MM.1S (cell line): Measurements from ENCODE around the gene RFX6.

Experiments
- DNase-seq: peaks from one replicate; pipeline ENCODE4 v3.0.0-alpha.2; 2015
- H2AFZ ChIP-seq: fragments of 300-600 bp; sonication (generic); 2 replicates; pipeline ENCODE4 v1.6.0; 2016; ENCODE audit warnings: antibody characterized with exemption, low read length
- H3F3A ChIP-seq: fragments of 300-600 bp; sonication (generic); 2 replicates; pipeline ENCODE4 v1.6.1; 2016; ENCODE audit warnings: mild to moderate bottlenecking, antibody characterized with exemption, low read length, moderate library complexity, mixed read lengths; ENCODE audit not compliant: insufficient read depth
- H3K27ac ChIP-seq: fragments of 300-600 bp; sonication (generic); 2 replicates; pipeline ENCODE4 v1.5.1; 2016; ENCODE audit warnings: mild to moderate bottlenecking, low read length
- H3K27me3 ChIP-seq: fragments of 300-600 bp; sonication (generic); replicated peaks from 2 replicates; pipeline ENCODE4 v1.6.0; 2016; ENCODE audit warnings: low read length; ENCODE audit not compliant: insufficient read depth
- H3K36me3 ChIP-seq: fragments of 300-600 bp; sonication (generic); replicated peaks from 2 replicates; pipeline ENCODE4 v1.6.1; 2016; ENCODE audit warnings: mild to moderate bottlenecking, low read length, mixed read lengths; ENCODE audit not compliant: insufficient read depth
- H3K4me1 ChIP-seq: fragments of 300-600 bp; sonication (generic); 2 replicates; pipeline ENCODE4 v1.6.1; 2016; ENCODE audit warnings: low read length, mixed read lengths
- H3K4me2 ChIP-seq: fragments of 300-600 bp; sonication (generic); 2 replicates; pipeline ENCODE4 v1.6.0; 2016; ENCODE audit warnings: low read depth, low read length
- H3K4me3 ChIP-seq: fragments of 300-600 bp; sonication (generic); 2 replicates; pipeline ENCODE4 v1.5.1; 2016; ENCODE audit warnings: low read length, mixed read lengths
- H3K79me2 ChIP-seq: fragments of 300-600 bp; sonication (generic); 2 replicates; pipeline ENCODE4 v1.6.1; 2016; ENCODE audit warnings: mixed run types, low read length, mixed read lengths
- H3K9ac ChIP-seq: fragments of 300-600 bp; sonication (generic); 2 replicates; pipeline ENCODE4 v1.6.1; 2016; ENCODE audit warnings: low read length, mixed read lengths
- H3K9me2 ChIP-seq: fragments of 300-600 bp; sonication (generic); replicated peaks from 2 replicates; pipeline ENCODE4 v1.6.1; 2016; ENCODE audit warnings: mild to moderate bottlenecking, low read length, mixed read lengths; ENCODE audit not compliant: insufficient read depth
- H3K9me3 ChIP-seq: fragments of 300-600 bp; sonication (generic); replicated peaks from 2 replicates; pipeline ENCODE4 v1.6.1; 2016; ENCODE audit warnings: mild to moderate bottlenecking, low read length, mixed read lengths; ENCODE audit not compliant: insufficient read depth
- H4K20me1 ChIP-seq: fragments of 300-600 bp; sonication (generic); 2 replicates; pipeline ENCODE4 v1.6.1; 2016; ENCODE audit warnings: mild to moderate bottlenecking, low read length, moderate library complexity, mixed read lengths; ENCODE audit not compliant: insufficient read depth
- CTCF ChIP-seq: fragments of 300-600 bp; sonication (generic); IDR thresholded peaks from 2 replicates; pipeline ENCODE4 v1.5.1; 2016; ENCODE audit warnings: antibody characterized with exemption, low read length, mixed read lengths
- EZH2 ChIP-seq: fragments of 300-600 bp; sonication (generic); optimal IDR thresholded peaks from 2 replicates; pipeline ENCODE3; 2017; ENCODE audit warnings: low read depth, mild to moderate bottlenecking, antibody characterized with exemption, low read length, mixed read lengths

RFX6 gene

GRCh38 chr6:116949964-116950363 lies 72.9 kb downstream of the RFX6 start:
- no peak overlapping the region for H3K4me2 ChIP-seq
- no peaks in the 10 kb centered on the region for H4K20me1 ChIP-seq
- no peak overlapping the region for H3K4me3 ChIP-seq
- TF ChIP-seq EZH2 (no peak), CTCF (no peak)
- DNase-seq, result no peak
- no peaks in the 10 kb centered on the region for H3K9me3 ChIP-seq
- H2AFZ ChIP-seq, result no peak overlapping the region
- no peak overlapping the region for H3K27ac ChIP-seq
- no peaks in the 10 kb centered on the region for H3K36me3 ChIP-seq
- H3K9me2 ChIP-seq, result no peaks in the 10 kb centered on the region
- no peaks in the 10 kb centered on the region for H3K79me2 ChIP-seq
- no peaks in the 10 kb centered on the region for H3K27me3 ChIP-seq
- no peak overlapping the region for H3K9ac ChIP-seq
- H3K4me1 ChIP-seq, result no peaks in the 10 kb centered on the region
- H3F3A ChIP-seq, result no peaks in the 10 kb centered on the region

- Histone ChIP-seq H3K9ac (no peak overlapping the region), H3K4me2 (no peak overlapping the region), H3K36me3 (no peaks in the 10 kb centered on the region), H4K20me1 (no peaks in the 10 kb centered on the region), H3K9me2 (no peaks in the 10 kb centered on the region), H2AFZ (no peak overlapping the region), H3K4me1 (no peaks in the 10 kb centered on the region), H3K79me2 (no peaks in the 10 kb centered on the region), H3K9me3 (no peaks in the 10 kb centered on the region), H3K4me3 (no peak overlapping the region), H3F3A (no peaks in the 10 kb centered on the region), H3K27me3 (no peaks in the 10 kb centered on the region), H3K27ac (no peak overlapping the region)
- TF ChIP-seq EZH2, result no peak
- DNase-seq, result no peak
Observed at GRCh38 chr6:116954335-116954734, 77.3 kb downstream of the RFX6 start.

- no peak for TF ChIP-seq EZH2
- DNase-seq, result no peak
Observed at GRCh38 chr6:116954938-116955337, 77.9 kb downstream of the RFX6 start.

GRCh38 chr6:116955773-116956172 lies 78.7 kb downstream of the RFX6 start:
- Histone ChIP-seq H3K4me2 (no peak overlapping the region), H3K9me2 (no peaks in the 10 kb centered on the region), H3K9me3 (no peaks in the 10 kb centered on the region), H3F3A (no peaks in the 10 kb centered on the region), H3K9ac (no peak overlapping the region), H4K20me1 (no peaks in the 10 kb centered on the region), H3K36me3 (no peaks in the 10 kb centered on the region), H3K27ac (no peak overlapping the region), H2AFZ (no peak overlapping the region), H3K4me3 (no peak overlapping the region), H3K4me1 (no peaks in the 10 kb centered on the region), H3K27me3 (no peaks in the 10 kb centered on the region), H3K79me2 (no peaks in the 10 kb centered on the region)
- no peak for TF ChIP-seq CTCF
- no peak for DNase-seq

More at GRCh38 chr6:116954938-116955337, 77.9 kb downstream of the RFX6 start:
- H3K4me1 ChIP-seq, result no peaks in the 10 kb centered on the region
- no peaks in the 10 kb centered on the region for H3K79me2 ChIP-seq
- no peaks in the 10 kb centered on the region for H3F3A ChIP-seq
- H3K9me3 ChIP-seq, result no peaks in the 10 kb centered on the region
- no peaks in the 10 kb centered on the region for H3K9me2 ChIP-seq
- no peaks in the 10 kb centered on the region for H4K20me1 ChIP-seq
- no peak overlapping the region for H3K9ac ChIP-seq
- no peak overlapping the region for H3K4me2 ChIP-seq
- no peaks in the 10 kb centered on the region for H3K27me3 ChIP-seq
- H3K4me3 ChIP-seq, result no peak overlapping the region
- no peak overlapping the region for H2AFZ ChIP-seq
- H3K27ac ChIP-seq, result no peak overlapping the region
- no peaks in the 10 kb centered on the region for H3K36me3 ChIP-seq
